Glomerular endothelial cell (primary cell): ENCODE results near the gene SLC22A16. TPM values are rescaled to one million over a fixed set of nuclear protein-coding genes. Genes with fewer than 3 reads are reported as not detected.

ENCODE experiments used
- DNase-seq: peaks from one replicate; pipeline ENCODE4 v3.0.0-alpha.2; 2011; ENCODE audit warnings: low read depth, low spot score; ENCODE audit errors: extremely low read depth
- total RNA-seq: library from RNA; depleted of rRNA; stranded (reverse); fragments of >200 nt; gene quantifications from 2 replicates; pipeline ENCODE4 v1.2.3, GENCODE V29; 2015

SLC22A16 gene
- total RNA-seq, 1 donor from 2014 or later, result not detected

DNA sequence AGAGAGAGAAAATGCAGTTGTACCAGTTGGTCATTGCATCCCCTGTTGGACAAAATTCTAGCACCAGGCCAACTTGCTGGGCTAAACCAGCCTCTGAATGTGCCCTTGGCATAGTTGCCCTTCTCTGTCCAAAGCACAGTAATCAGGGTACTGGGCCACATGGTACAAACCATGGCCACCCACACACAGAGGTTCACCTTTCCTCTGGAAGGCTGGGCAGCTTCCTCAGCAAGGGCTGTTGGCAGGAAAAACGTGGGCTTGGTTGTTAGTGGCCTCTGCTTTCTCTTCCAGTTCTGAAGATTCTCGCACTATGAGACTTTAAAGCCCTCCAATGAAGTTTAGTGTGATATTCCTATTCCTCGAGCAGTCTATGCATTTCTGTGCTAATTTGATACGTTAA is 61.7 kb downstream of the SLC22A16 start:
- DNase-seq, result no peak

DNA sequence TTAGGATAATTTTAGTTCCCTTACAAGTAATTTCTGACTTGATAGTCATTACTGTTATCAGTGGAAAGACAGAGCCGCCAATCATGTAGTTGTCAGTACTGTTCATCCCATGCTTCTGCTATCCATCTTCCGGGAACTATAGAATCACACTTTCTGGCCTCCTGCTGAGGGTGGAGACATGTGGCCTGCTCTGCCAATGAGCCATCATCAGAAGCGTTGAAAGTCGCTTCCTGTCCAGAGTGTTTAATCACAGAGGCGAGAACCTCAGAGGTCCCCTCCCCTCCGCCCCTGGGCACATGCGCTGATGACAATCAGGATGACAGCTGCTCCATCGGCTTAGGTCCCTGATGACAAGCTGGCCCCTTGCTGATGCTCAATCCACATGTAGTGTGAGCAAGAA is 64.1 kb downstream of the SLC22A16 start:
- no peak for DNase-seq

DNA sequence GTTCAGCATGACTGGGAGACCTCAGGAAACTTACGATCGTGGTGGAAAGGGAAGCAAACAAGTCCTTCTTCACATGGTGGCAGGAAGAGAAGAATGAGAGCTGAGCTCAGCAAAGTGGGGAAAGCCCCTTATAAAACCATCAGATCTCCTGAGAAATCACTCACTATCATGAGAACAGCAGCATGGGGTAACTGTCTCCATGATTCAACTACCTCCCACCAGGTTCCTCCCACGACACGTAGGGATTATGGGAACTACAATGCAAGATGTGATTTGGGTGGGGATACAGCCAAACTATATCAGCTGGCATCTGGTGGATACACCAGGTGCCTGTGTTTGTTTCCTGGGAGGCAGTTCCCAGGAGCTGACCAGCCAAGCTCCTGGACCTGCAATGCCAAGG is 65.9 kb downstream of the SLC22A16 start:
- no peak for DNase-seq

DNA sequence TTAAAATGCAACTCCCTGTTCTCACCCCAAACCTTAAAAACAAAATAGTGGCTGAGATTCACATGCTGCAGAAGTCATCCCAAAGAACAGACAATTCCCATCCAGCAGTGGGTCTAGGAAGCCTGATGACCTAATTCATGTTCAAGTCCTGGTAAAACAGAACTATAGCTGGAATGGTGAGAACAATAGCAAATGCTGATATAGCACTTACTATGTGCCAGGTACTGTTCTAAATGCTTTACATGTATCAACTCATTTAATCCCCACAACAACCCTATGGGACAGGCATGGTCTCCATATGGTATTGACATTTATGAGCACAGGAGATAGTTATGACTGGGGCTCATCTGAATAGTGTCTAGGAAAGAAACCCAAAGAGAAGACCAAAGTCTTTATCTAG is 66.6 kb downstream of the SLC22A16 start:
- no peak for DNase-seq

- DNase-seq, result no peak
Measured at GRCh38 chr6:110408901-110409300, 67.5 kb downstream of the SLC22A16 start.

GRCh38 chr6:110404607-110405006 is 71.8 kb downstream of the SLC22A16 start:
- DNase-seq, result no peak

DNA sequence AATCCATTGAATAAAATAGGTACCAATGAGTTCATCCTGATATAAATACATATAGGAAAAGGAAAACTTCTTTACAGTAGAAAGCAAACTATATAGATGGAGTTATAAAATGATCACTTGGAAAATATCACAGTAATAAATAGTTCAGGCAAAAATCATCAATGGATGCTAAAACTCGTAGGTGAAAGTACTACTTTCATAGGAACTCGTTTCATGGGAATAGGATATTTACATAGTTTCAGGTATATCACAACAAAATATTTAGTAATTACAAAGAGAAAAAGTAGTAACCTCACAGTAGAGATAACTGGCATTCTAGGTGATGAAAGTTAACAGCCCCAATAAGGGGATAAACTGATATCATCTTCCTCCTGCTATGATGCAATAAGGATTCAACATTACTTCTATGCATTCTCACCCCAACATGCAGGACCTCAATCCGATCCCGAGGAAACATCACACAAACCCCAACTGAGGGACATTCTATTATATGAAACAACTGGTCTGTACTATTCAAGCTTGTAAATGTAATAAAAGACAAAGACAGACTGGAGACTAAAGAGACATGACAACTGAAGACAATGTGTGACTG is 74.7 kb downstream of the SLC22A16 start:
- DNase-seq, result no peak

GRCh38 chr6:110400208-110400607 is 76.2 kb downstream of the SLC22A16 start:
- no peak for DNase-seq

- no peak for DNase-seq
Measured at GRCh38 chr6:110399219-110400071, 77.0 kb downstream of the SLC22A16 start.

GRCh38 chr6:110398778-110399177 is 77.6 kb downstream of the SLC22A16 start:
- no peak for DNase-seq

GRCh38 chr6:110395221-110395620 is 81.2 kb downstream of the SLC22A16 start:
- no peak for DNase-seq

DNA sequence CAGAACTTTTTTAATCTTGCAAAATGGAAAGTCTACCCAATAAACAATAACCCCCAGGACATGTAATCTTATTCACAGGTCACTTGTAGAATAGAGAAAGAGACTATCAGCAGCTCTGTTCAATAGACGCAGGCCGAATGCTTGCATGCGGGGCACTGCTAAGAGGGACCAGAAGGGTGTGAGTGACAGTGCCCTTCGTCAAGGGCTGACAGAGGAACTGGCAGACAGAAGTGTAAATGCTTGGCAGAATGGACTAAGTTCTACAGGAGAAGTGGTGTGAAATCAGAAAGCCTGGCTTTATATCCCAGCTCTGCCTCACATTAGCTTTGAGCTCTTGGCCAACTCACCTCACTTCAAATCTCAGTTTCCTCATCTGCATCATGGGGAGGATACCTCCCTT is 82.0 kb downstream of the SLC22A16 start:
- DNase-seq, result no peak

DNA sequence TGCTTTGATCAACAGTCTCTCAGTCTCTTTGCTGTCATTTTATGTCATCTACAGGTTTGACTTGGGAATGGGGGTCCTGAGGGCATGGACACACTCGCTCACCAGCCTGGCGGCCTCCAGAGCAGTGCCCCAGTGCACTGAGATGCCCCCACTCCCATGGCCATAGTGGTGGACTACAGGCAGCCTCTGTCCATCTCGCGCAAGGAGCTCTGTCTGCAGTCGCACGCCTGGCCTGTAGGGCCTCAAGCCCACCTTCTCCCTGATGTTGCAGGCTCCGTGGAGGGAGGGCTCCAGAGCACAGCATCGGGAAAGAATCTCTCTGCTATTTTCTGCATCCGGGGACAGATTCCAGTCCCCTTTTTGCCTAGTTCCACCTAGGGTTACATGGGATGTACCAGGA is 83.7 kb downstream of the SLC22A16 start:
- no peak for DNase-seq

DNA sequence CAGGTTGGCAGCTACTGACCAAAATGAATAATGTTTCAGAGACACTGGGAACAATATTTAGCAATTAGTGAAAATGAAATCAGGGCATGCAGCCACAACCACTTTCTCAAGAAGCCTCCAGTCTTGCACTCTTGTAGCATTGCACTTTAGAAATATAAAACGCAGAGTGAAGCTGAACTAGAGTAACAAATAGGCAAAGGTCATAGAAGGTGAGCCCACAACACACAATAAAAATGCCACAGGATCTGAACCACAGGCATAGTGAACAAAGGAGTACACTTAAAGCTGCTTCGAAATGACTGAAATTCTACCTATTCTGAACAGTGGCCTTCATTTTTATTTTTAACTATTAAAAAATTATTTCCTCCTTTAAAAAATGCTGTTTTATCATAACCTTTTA is 86.0 kb downstream of the SLC22A16 start:
- no peak for DNase-seq

GRCh38 chr6:110389689-110390382 is 86.6 kb downstream of the SLC22A16 start:
- peak; percentile 50 for DNase-seq

DNA sequence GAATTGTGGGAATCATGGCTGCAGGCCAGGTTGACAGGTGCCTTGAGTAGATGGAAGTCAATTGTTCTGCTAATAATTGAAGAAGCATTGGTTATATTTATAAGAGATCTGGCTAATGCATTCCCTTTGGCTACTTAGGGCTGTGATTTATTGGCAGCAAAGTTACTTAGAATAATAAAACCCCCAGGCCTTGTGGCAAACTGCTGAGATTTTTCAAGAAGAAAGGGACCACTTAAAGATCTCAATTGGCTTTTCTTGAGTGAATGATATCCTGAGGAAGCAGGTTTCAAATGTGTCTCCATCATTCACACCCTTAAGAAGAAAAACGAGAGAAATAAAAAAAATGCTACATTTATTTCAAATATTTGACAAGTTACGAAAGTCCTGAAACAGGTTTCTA is 88.4 kb downstream of the SLC22A16 start:
- no peak for DNase-seq

GRCh38 chr6:110385458-110385863 is 91.0 kb downstream of the SLC22A16 start:
- DNase-seq, result no peak

GRCh38 chr6:110378552-110378951 is 97.9 kb downstream of the SLC22A16 start:
- DNase-seq, result no peak
